OCI-LY1 (cell line): Measurements from ENCODE around the gene NOD2.

Experiments
- CTCF ChIP-seq: fragments of 200-600 bp; sonication (generic), shearing (Covaris generic); IDR thresholded peaks from 2 replicates; pipeline ENCODE4 v1.5.1; 2017; ENCODE audit warnings: mild to moderate bottlenecking, antibody characterized with exemption, low read length, moderate library complexity, mixed read lengths
- EZH2 ChIP-seq: fragments of 200-600 bp; sonication (generic), shearing (Covaris generic); IDR thresholded peaks from 2 replicates; pipeline ENCODE4 v1.8.0; 2017; ENCODE audit warnings: borderline replicate concordance, mixed run types, mild to moderate bottlenecking, antibody characterized with exemption, low read length, moderate library complexity, mixed read lengths

- no peak for TF ChIP-seq EZH2
- TF ChIP-seq CTCF = no peak
These were observed 9.6 kb upstream of the NOD2 start for GRCh38 chr16:50683689-50684374.
